ENCODE measurements around the gene RPP25L. TPM values are rescaled to one million over a fixed set of nuclear protein-coding genes. Genes with fewer than 3 reads are reported as not detected.

RPP25L gene
- total RNA-seq, 1 donor from 2014 or later, result 24.5 TPM

DNA sequence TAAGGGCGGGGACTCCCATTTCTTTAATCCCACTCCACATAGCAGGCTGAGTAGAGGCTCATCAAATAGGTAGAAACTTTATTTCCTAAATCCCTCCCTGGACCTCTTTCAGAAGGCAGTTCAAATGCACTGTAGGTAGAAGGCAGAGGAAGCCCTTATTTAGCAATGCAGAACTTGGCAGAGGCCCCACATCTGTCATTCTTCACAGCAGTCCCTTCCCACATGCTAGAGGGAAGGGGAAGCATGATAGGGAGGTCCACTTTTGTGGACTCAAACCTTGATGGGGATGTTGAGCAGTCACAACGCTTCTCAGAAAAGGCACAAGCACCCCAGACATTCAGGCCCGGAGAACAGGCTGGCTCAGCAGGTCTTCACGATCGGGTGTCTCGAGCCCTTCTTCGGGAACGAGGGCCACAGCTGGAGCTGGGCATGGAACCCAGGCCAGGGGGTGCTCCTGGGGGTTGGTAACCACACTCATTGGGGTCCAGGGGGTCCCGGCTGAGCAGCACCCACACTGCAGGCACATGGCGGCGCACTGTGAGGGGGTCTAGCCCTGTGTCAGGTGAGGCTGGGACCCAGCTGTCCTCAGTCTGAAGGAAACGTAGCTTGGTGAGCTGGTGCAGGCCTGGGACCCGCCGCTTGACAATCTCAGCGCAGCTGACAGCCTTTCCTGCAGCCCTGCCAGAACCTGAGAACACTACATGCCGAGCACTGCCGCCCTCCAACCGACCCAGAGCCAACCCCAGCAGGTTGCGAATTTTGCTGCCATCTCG is 1.3 kb downstream of the RPP25L start:
- H3K27me3 Mint-ChIP-seq (ENCODE audit: low read depth), result no peaks in the 10 kb centered on the region
- no peak overlapping the region for H3K27ac Mint-ChIP-seq
- H3K4me3 Mint-ChIP-seq, result peak overlapping the region; percentile 75
- peaks cover 25% of the 10 kb centered on the region for H3K4me1 Mint-ChIP-seq
- H3K36me3 Mint-ChIP-seq, result peaks cover 2% of the 10 kb centered on the region
- TF ChIP-seq, protein P1, sequence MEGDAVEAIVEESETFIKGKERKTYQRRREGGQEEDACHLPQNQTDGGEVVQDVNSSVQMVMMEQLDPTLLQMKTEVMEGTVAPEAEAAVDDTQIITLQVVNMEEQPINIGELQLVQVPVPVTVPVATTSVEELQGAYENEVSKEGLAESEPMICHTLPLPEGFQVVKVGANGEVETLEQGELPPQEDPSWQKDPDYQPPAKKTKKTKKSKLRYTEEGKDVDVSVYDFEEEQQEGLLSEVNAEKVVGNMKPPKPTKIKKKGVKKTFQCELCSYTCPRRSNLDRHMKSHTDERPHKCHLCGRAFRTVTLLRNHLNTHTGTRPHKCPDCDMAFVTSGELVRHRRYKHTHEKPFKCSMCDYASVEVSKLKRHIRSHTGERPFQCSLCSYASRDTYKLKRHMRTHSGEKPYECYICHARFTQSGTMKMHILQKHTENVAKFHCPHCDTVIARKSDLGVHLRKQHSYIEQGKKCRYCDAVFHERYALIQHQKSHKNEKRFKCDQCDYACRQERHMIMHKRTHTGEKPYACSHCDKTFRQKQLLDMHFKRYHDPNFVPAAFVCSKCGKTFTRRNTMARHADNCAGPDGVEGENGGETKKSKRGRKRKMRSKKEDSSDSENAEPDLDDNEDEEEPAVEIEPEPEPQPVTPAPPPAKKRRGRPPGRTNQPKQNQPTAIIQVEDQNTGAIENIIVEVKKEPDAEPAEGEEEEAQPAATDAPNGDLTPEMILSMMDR (IDR thresholded peaks at IDR 0.05; ENCODE audit: unreplicated experiment), result no peak
- no peaks in the 10 kb centered on the region for H3K9me3 Mint-ChIP-seq
- no peak for DNase-seq (ENCODE audit: low spot score in 2 of 2, unreplicated experiment in 2 of 2)

DNA sequence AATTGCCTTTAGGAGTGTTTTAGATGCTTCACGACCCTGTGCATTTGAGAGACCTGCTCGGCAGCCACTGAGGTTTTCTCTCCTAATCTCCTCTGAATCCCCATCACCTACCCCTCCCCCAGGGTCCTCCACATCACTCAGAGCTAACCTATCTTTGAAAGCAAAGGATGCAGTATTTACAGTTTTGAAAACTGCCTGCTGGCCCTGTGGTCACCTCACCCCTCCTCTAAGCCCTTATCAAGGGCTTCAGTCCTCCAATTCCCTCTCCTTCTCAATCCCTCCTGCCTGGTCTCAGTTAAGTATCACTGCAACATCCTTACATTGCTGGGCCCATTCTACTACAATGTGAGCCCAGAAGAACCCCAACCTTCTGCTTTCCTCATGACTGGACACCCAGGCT is 4.6 kb downstream of the RPP25L start:
- Mint-ChIP-seq H3K27me3 (ENCODE audit: low read depth) (peaks cover 13% of the 10 kb centered on the region), H3K4me1 (peaks cover 15% of the 10 kb centered on the region), H3K27ac (no peak overlapping the region), H3K36me3 (no peaks in the 10 kb centered on the region), H3K9me3 (no peaks in the 10 kb centered on the region), H3K4me3 (no peak overlapping the region)
- TF ChIP-seq, protein P1 (IDR thresholded peaks at IDR 0.05; ENCODE audit: unreplicated experiment), result no peak
- DNase-seq (ENCODE audit: low spot score in 2 of 2, unreplicated experiment in 2 of 2), result no peak

DNA sequence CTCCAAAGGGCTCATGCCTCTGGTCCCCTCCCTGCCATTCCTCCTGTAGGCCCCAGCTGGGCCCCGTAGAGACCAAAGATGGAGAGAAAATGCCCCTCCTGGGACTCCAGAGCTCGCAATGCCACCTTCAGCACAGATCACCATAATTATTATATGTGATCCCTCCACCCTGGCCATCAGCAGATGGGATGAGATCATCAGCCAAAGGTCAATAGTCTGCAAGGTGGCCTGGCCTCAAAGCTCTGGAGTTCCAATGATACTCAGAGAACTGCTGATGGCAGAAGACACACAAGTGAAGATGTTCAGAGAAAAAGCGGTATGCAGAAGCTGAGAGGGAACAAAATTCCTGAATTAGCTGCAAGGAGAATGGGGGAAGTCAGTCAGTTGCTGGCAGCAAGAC is 5.0 kb downstream of the RPP25L start:
- TF ChIP-seq, protein P1 (IDR thresholded peaks at IDR 0.05; ENCODE audit: unreplicated experiment), result no peak
- Mint-ChIP-seq H3K9me3 (no peaks in the 10 kb centered on the region), H3K27me3 (ENCODE audit: low read depth) (peaks cover 13% of the 10 kb centered on the region), H3K36me3 (no peaks in the 10 kb centered on the region), H3K27ac (no peak overlapping the region), H3K4me1 (peaks cover 14% of the 10 kb centered on the region), H3K4me3 (no peak overlapping the region)
- no peak for DNase-seq (ENCODE audit: low spot score in 2 of 2, unreplicated experiment in 2 of 2)

DNA sequence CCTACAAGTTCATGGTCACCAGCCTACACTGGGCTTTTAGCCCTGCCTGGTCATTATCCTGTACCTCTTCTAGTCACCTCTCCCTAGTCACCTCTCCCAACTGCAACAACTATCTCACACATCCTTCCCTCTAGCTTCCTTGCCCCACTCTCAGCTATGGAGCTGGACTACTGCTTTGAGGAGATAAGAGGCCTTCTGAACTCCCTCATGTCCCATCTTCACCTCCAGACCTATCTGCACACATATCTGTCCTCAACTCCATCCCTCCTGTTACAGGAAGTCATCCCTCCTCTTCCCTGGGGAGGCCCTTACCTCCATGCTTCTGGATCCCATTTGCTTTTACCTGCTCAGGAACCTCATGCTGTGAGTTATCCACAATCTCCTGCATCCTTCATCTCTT is 5.7 kb downstream of the RPP25L start:
- peaks cover 8% of the 10 kb centered on the region for H3K4me1 Mint-ChIP-seq
- no peak overlapping the region for H3K27ac Mint-ChIP-seq
- H3K9me3 Mint-ChIP-seq, result no peaks in the 10 kb centered on the region
- no peak for DNase-seq (ENCODE audit: low spot score in 2 of 2, unreplicated experiment in 2 of 2)
- TF ChIP-seq, protein P1 (IDR thresholded peaks at IDR 0.05; ENCODE audit: unreplicated experiment), result no peak
- peaks cover 19% of the 10 kb centered on the region for H3K27me3 Mint-ChIP-seq (ENCODE audit: low read depth)
- H3K4me3 Mint-ChIP-seq, result no peak overlapping the region
- H3K36me3 Mint-ChIP-seq, result no peaks in the 10 kb centered on the region

DNA sequence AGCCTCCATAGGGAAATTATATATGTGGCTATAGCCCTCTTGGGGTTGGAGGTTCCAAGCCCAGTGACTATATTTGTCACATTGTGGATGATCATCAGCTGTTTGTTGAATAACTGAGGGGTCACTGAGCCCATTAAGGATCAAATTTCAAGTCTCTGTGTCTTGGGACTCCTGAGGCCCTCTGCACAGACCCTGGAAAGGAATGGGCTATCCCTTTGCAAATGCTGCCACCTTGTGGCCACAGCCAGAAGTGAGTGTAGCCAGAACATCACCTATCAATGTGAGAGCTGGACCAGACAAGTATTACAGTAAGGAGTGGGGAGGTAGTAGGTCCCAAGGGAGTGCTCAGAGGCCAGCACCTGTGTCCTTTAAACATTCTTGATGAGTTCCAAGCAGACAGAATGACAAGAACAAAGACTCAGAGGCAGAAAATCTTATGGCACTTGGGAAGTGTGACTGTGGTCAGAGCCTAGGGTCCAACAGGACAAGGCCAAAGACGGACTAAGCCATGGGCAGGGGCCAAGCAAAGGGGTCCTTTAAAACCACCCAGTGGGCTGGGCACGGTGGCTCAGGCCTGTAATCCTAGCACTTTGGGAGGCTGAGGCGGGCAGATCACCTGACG is 8.2 kb downstream of the RPP25L start:
- Mint-ChIP-seq H3K27ac (no peak overlapping the region), H3K4me3 (no peak overlapping the region), H3K36me3 (no peaks in the 10 kb centered on the region), H3K9me3 (no peaks in the 10 kb centered on the region), H3K4me1 (no peaks in the 10 kb centered on the region), H3K27me3 (ENCODE audit: low read depth) (peaks cover 28% of the 10 kb centered on the region)
- peak; percentile 76 to 93 for DNase-seq (ENCODE audit: low spot score in 2 of 2, unreplicated experiment in 2 of 2)
- TF ChIP-seq, protein P1 (IDR thresholded peaks at IDR 0.05; ENCODE audit: unreplicated experiment), result peak; percentile 93

Data from mesothelial cell of epicardium (in vitro differentiated cells).